ENCODE results near the gene MAST4. TPM values are rescaled to one million over a fixed set of nuclear protein-coding genes. Genes with fewer than 3 reads are reported as not detected.

Gene MAST4
- polyA plus RNA-seq (ENCODE audit: insufficient read length): 10.6 TPM

DNA sequence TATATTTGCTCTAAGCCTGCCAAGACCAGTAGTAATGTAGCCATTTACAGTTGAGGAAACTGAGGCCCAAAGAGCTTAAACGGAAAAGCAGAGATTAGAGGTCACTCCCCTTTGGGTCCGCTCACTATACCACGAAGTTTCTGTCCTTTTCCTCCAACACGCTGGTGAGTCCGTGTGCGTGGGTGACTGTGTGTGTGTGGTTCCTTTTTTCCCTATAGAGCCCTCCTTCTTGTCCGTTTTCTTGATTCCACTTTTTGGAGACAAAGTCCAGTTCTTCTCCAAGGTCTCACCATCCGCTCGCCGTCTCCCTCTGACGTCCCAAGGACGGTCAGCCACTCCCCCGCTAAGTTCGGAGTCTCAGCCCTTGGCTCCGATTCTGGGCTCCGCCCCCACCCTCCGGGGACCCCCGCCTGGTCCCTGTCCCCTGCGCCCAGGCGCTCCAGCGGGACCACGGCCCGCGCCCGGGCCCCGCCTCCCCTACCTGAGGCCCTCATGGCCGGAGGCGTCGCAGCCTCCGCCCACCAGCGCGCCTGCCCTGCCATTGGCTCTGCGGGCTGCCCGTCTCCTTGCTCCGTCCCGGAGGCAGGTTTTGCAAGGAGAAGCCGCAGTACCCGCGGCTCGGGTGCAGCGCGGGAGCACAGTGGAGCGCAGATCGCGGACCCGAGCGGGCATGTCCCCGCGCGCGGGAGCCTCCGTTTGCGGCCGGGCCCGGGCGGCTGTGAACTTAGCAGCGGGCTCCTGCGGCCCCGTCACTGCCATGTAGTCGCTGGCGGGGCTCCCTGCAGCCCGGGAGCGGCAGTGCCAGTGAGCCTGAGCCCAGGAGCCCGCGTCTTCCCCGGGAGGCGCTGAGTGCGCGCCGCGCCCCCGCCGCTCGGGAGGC lies at the start of gene MAST4:
Gene MAST4, plus strand, starts transcription at position 638 of the 880 bp plus-strand sequence. CDS start 263 bp downstream, outside the sequence.
- peak; percentile 60 for DNase-seq (ENCODE audit: low read depth)

GRCh38 chr5:66546541-66546940 lies 49.7 kb upstream of the MAST4 start:
- DNase-seq (ENCODE audit: low read depth): no peak

DNA sequence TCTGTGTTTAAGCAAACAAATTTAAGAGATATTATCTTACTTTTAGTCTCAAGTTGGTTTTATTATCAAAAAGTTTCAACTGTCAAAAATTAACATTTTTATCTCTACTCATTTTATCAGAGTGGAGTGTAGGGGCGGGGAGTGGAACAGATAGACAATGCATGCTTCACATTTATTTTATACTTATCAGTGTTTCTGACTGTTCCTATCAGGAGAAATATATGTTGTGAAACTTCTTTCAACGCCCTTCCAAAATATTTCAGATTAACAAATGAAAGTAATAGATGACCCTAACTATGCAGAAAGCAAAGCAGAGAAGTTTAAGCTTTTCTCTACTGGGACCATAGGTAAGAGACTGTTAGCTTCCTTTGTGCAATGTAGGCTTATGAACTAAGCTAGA lies 44.9 kb upstream of the MAST4 start:
- no peak for DNase-seq (ENCODE audit: low read depth)

GRCh38 chr5:66551945-66552344 lies 44.2 kb upstream of the MAST4 start:
- DNase-seq (ENCODE audit: low read depth): no peak

- DNase-seq (ENCODE audit: low read depth): no peak
Observed at GRCh38 chr5:66553368-66553912, 42.8 kb upstream of the MAST4 start.

- peak; percentile 14 for DNase-seq (ENCODE audit: low read depth)
Observed at GRCh38 chr5:66553916-66554575, 42.1 kb upstream of the MAST4 start.

GRCh38 chr5:66554884-66555283 lies 41.3 kb upstream of the MAST4 start:
- DNase-seq (ENCODE audit: low read depth): no peak

- no peak for DNase-seq (ENCODE audit: low read depth)
Observed at GRCh38 chr5:66558560-66558959, 37.6 kb upstream of the MAST4 start.

GRCh38 chr5:66560371-66560770 lies 35.8 kb upstream of the MAST4 start:
- DNase-seq (ENCODE audit: low read depth): no peak

DNA sequence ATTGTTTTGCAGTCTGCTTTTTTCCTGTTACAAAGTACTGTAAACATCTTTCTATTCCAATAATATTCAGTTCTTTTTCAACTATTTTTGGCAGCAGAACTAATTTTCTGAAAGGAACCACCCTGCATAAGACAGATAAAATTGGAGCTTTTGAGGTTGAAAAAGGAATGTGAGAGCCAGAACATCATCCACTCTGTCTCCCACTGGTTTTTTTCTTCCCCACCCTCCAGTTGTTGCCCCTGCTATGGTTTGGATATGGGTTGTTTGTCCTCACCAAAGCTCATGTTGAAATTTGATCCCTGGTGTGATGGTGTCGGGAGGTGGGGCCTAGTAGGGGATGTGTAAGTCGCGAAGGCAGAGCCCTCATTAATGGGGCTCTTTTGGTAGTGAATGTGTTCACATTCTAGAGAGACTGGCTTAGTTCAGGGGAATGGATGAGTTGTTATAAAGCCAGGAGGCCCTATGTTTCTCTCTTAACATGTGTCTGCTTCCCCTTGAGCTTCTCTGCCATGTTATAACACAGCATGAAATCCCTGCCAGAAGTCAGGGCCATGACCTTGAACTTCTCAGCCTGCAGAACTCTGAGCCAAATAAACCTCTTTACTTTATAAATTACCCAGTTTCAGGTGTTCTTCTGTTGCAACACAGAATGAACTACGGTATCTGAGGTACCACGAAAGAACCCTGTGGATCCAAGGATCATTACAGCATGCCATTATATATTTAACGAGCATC lies 34.8 kb upstream of the MAST4 start:
- DNase-seq (ENCODE audit: low read depth): no peak

- DNase-seq (ENCODE audit: low read depth): no peak
Observed at GRCh38 chr5:66565878-66566277, 30.3 kb upstream of the MAST4 start.

DNA sequence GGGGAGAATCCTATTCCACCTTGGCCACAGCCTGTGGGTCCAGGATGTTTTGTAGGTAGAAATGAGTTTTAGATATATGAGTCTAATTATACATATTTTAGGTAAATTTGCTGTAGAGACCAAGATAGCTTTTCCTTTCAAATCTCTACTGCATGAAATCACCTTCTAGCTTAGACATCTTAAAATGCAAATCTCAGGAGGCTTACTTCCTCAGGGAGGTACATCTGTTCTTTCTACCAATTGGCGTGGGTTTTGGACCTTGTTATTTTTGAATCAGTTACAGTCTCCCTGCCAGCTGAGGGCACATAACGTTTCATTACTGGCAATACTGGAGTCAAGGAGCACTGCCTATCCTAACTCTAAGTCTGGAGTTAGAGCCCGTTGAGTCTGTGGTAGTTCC lies 28.7 kb upstream of the MAST4 start:
- DNase-seq (ENCODE audit: low read depth): no peak

GRCh38 chr5:66570201-66570600 lies 26.0 kb upstream of the MAST4 start:
- no peak for DNase-seq (ENCODE audit: low read depth)

- no peak for DNase-seq (ENCODE audit: low read depth)
Observed at GRCh38 chr5:66573733-66574132, 22.5 kb upstream of the MAST4 start.

- no peak for DNase-seq (ENCODE audit: low read depth)
Observed at GRCh38 chr5:66582499-66583165, 13.6 kb upstream of the MAST4 start.

DNA sequence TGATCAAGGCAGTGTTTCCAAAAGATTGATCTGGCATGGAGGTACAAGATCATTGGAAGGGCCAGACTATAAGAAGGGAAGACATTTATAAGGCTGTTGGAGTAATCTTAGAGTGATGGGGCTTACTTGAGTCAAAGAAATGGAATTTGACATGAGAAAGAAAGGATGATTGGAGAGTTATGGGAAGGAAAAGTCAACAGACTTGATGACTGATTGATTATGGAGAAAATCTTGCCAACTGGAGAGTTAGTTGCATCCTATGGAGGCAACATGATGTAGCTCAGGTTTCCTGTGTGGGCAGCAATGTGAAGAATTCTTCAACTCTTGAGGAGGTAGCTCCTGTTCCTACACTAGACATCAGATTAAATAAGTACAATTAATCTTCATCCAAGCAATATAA lies 10.9 kb upstream of the MAST4 start:
- DNase-seq (ENCODE audit: low read depth): no peak

GRCh38 chr5:66587771-66588170 lies 8.4 kb upstream of the MAST4 start:
- no peak for DNase-seq (ENCODE audit: low read depth)

- no peak for DNase-seq (ENCODE audit: low read depth)
Observed at GRCh38 chr5:66596636-66597182, 516 bp downstream of the MAST4 start.

GRCh38 chr5:66597183-66597757 lies 1.1 kb downstream of the MAST4 start:
- DNase-seq (ENCODE audit: low read depth): no peak

DNA sequence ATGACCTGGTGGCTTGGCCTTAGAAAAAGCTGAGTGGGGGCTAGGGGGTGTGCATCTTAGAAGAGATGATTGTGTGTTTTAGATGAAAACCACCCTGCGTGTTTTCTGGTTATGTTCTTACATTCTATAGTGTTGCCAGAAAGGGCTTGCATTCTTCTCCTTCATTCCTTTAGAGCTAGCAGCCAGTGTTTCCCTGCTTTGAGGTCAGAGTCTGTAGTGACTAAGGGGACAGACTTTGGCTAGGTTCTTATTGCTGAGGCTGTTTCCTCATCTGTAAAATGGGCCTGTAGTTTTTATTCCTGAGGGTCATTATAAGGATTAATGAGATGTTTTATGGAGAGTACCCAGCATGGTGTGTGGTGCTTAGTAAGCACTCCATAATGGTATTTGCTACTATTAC lies 6.4 kb downstream of the MAST4 start:
- DNase-seq (ENCODE audit: low read depth): no peak

- no peak for DNase-seq (ENCODE audit: low read depth)
Observed at GRCh38 chr5:66603164-66603563, 7.0 kb downstream of the MAST4 start.
